ENCODE data around the gene P2RY13. TPM values are rescaled to one million over a fixed set of nuclear protein-coding genes. Genes with fewer than 3 reads are reported as not detected.

The P2RY13 gene
- polyA plus RNA-seq, 4 donors: 0.53 to 2.7 (median 1.5) TPM

DNA sequence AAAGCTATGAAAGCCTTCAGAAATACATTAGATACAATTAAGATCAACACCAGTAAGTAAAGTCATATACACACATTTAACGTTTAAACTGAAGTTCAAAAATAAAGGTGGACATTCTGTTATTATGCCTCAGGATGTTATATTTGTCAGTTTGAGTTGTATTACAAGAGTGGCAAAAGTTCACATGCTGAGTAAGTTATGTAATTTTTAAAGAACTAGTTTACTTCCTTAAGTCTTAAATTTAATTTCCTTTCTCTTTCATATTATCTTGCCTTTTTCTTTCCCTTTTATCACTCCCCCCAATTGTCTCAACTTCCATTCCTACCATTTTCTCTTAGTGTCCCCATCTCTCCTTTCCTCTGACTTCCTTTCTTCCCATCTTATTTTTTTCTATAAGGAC, 7.8 kb downstream of the P2RY13 start:
- DNase-seq (ENCODE audit: low read depth in 4 of 4, low spot score in 3 of 4): no peak

DNA sequence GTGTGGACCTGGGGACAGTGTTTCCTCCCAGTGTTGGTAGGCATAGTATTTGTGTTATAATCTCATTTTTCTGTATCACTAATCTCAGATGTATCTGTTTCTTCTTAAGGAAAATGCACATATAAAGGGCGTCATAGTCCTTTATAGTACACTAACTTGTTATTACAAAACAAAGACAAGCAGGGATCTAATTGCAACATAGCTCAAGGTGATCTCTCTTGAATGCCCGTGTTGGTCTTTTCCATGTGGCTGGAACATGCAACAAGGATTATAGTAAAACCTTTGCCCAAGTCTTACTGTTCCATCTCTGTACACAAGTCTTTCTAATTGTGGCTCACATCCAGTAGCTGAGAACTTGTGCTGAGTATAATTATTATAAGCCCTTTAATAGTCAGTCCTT, 9.2 kb downstream of the P2RY13 start:
- DNase-seq (ENCODE audit: low read depth in 4 of 4, low spot score in 3 of 4): no peak

DNA sequence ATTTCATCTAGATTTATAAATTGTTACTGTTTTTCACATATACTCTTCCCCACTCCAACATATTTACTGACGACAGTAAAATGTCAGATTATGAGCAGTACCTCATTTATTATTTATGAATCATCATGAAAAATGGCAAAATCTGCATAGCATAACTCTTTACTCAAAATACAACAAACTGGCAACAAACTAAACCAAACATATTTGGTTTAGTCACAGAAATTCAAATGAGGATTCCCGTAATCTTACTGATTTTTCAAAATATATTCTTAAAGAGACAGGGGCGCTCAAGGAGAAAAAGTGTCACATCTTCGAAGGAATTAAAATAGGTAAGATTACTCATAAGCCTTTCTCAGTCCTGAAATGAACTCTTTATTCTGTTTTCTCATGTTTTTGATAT, 9.7 kb downstream of the P2RY13 start:
- no peak for DNase-seq (ENCODE audit: low read depth in 4 of 4, low spot score in 3 of 4)

DNA sequence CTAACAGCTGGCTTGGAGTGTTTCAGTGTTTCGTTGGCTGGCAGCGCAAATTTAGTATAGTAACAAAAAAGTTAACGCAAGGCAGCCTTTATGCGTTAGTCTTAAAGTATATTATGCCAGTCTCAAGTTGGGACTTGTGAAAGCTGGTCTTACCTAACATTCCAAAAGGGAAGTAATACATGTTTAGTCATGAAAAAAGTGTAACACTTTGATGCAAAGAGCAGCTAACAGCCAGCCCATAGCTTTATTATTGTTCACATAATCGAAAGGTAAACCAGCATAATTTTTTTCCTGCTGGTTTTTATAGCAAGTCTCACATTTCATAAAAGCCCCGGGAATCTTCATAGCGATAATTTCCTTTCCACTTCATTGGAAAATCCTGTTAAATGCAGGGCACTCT, 10.4 kb downstream of the P2RY13 start:
- no peak for DNase-seq (ENCODE audit: low read depth in 4 of 4, low spot score in 3 of 4)

DNA sequence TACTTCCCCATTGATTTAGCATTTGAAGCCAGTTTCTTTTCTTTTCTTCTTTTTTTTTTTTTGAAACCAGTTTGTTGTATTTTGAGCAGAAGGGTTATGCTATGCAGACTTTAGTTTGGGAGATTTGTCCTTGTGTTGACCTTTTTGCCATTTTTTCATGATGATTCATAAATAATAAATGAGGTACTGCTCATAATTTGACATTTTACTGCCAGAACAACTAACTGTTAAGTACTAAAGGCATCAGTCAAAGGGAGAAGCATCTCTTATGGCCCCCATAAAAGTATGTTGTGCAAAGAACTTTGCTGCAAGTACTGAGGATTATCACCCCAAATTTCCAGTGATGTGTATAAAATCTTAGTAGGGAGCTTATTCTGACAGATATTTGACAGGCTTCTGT, 11.0 kb downstream of the P2RY13 start:
- DNase-seq (ENCODE audit: low read depth in 4 of 4, low spot score in 3 of 4): no peak

DNA sequence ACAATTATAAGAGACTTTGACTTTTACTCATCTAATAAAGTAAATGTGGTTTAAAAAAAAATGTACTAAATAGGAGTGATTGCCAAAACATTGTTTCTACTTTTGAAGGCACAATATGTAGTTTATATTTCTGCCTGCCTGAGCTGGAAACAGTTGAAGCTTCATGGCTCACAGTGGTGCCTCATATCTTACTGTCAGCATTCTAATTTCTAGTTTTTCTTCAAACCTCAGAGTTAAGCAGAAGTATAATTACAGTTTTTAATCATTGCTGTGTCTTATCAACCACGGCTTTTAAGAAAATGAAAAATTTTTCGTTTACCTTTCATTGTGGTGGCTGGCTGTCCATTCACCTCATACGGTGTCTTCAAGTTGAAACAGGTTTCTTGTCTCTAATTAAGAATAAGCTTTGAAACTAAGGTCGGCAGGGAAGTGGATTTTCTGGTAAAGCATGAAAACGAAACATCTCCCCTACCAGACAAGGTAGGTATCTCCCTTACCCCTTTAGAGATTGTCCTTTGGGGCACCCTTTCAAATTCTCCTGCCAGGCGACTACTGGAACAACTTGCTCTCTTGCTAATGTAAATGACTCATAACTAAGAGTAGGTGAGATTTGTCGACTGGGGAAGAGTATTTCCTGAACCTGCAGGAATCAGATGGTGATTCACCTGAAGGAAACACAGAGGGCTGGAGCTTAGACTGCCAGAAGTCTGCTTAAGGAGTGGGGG, 12.9 kb downstream of the P2RY13 start, which contains the start of gene GPR87:
Gene GPR87, minus strand, starts transcription at position 554 of the 725 bp plus-strand sequence. CDS start 16,720 bp downstream, outside the sequence.
- no peak for DNase-seq (ENCODE audit: low read depth in 4 of 4, low spot score in 3 of 4)

DNA sequence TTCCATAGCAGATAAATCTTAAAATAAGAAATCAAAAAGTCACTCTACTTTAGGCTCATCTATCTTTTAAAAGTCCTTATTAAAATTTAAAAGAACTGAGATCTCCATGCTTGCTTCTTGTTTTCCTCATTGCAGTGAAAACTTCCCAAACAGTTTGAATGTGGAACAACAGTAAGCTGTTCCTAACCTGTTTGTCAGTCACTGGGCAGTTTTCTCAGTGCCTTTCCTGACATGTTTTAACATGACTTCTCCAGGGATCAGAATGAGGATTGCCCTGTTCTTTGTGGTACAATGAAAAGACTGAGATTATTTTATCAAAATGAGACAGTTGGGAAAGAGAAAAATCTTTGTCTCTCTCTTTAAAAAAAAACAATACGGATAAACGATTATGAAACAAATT, 13.5 kb downstream of the P2RY13 start:
- DNase-seq (ENCODE audit: low read depth in 4 of 4, low spot score in 3 of 4): no peak

DNA sequence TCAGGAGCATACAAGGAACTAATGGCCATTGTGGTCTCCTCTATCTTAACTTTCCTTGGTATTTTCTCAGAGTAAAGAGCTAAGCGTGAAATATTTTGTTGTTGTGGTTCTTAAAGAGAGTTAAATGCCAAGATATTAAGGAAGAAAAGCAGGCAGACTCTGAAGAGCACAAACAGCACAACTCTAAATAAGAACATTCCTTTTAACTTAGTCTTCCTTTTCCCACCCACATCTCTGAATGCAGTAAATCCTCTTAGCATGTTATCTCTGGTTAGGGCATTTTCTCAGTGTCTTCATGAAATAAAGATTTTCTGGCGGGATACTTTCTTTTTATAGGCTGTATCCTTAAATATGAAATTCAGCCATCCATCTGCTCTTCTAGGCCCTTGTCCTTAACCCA, 14.2 kb downstream of the P2RY13 start:
- DNase-seq (ENCODE audit: low read depth in 4 of 4, low spot score in 3 of 4): no peak

DNA sequence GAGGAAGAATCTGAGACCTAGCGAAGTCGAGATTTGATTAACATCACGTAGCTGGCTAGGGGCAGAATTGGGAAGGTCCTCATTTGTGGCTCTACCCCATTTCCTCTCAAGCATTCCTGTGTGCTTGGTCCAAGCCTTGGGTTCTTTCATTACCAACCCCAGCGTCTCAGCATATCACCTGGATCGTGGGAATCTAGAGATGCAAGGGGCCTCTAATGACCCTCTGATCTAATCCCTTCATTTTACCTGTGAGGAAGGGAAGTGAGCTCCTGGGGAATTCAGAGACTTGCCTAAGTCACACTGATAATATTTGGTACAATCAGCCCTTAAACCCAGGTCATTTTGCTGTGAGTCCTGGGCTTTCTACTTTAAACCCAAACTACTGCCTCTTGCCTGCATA, 14.8 kb downstream of the P2RY13 start:
- DNase-seq (ENCODE audit: low read depth in 4 of 4, low spot score in 3 of 4): no peak

DNA sequence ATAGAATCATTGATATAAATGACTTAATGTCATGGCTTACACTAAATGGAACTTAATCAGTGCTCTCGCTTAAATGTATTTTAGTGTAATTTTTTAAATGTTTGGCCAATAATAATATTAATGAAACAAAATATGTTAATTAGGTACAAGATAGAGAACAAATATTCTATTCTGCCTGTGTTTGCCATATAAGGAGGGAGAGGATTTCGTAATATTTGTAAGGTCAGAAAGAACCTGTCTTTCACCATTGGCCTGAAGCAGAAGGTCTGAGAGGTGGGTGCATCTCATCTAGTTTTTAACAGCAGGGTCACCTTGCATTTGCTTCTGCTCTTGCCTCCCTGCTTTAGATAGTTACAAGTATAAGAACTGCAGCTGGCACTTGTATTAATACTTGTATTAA, 15.2 kb downstream of the P2RY13 start:
- DNase-seq (ENCODE audit: low read depth in 4 of 4, low spot score in 3 of 4): no peak

DNA sequence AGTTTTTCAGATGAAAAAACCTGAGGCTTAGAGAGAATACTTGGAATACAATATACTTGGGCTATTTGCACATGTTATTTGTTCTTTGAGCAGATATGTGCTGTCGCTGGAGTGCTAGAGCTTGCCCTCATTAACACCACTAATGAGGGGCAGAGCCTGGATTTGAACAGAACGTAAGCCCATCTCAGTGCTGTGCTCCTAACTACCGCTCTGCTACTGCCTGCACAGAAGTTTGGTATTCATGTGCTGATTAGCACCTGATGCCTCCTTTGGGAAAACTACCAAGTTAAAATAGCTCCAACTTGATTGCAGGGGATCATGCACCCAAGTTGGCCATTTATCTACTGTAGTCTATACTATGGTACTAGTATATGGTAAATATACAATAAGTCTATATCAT, 16.4 kb downstream of the P2RY13 start:
- DNase-seq (ENCODE audit: low read depth in 4 of 4, low spot score in 3 of 4): no peak

DNA sequence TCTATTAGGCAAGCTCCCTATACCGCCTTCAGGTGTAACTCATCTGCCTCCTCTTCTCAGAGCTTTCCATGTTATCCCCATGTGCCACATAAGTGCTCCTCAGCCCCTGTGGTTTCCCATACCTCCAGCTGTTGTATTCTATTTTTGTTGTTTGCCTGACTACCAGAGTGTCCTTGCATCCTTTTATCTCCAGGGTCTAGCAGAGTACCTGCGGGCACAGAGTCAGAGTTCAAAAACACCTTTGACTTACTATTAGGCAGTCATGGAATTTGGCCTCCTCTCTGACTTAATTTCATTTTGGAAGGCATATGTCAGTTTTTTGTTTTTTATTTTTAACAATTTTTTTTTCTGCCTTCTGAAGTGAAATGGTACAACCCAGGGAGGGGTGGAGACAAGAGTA, 19.8 kb downstream of the P2RY13 start:
- DNase-seq (ENCODE audit: low read depth in 4 of 4, low spot score in 3 of 4): no peak

DNA sequence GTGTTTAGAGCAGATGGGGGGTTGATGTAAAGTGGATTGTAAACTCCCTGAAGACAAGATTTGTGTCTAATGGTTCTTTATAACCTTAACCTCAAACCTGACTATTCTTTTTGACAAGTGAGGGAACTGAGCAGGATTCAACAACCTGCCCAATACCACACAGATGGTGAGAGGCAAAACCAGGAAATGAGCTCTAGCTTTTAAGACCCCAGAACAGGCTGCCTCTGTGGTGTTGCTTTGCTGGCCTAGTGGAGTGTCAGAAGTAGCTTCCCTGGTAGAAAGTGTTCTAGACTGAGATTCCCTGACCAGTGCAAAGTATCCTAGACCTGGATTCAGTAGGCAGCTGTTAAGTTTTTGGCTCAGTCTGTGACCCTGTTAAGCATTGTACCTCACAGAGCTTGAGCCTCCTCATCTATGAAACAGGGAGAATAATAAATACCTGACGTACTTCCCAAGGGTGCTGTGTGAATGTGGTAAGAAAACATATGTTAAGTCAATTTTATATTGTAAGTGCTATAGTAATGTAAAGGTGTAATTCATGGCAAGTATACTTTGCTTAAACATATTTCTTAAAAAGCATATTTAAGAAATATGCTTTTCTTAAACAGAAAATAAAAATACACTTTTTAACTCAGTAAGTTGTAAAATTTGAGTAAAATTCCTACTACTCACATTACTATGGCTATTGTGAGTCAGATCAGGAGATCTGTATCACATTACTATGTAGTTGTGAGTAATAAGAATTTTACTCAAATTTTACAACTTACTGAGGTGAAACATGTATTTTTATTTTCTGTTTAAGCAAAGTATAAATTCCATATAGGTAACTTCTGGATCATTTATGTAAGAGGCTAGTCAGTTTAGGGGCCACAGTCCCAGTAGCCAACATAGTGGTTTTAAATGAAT, 21.5 kb downstream of the P2RY13 start:
- no peak for DNase-seq (ENCODE audit: low read depth in 4 of 4, low spot score in 3 of 4)

DNA sequence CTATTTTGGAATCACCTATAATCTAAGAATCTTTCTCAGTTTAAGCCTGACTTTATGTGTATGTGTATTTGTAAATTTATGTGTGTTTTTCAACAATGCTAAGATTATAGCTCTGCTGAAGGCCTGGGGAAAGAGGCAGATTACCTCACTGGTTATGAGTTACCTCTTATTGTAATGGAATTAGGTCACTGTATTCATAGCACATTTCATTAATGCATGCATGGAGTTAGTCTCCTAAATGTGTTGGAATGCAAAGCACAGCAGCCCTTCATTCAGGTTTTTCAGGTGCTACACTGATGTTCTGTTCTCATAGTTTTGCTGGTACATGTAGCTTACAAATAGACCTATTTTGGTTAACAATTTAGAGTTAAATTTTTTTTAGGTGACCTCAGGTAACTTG, 22.2 kb downstream of the P2RY13 start:
- DNase-seq (ENCODE audit: low read depth in 4 of 4, low spot score in 3 of 4): no peak

DNA sequence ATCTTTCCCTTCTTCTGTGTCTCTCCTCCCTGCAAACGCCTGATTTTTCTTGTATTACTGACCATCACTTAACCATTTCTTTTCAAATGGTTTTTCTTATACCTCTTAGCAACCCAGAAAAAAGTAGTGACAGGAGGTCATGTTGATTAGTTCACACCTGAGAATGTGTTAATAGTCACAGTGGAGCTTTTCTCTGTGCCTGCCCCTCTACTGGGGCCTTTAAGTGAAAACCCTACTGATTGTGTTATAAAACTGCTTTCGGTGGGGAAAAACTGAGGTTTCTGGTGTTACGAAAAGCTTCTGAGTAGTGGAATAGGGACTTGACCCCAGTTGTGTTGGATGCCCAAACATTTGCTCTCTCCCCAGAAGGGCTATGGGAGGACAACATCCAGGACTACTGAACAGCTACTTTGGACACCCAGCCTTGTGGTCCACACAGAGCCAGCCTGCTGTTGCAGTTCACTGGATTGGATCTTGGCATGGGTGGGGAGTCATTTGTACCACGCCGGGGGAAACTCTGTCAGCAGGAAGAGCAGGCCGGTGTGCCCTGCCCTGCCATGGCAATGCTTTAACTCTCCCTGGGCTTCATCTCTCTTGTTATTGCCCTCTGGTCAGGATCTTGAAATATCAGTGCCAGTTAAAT, 23.1 kb downstream of the P2RY13 start:
- no peak for DNase-seq (ENCODE audit: low read depth in 4 of 4, low spot score in 3 of 4)

DNA sequence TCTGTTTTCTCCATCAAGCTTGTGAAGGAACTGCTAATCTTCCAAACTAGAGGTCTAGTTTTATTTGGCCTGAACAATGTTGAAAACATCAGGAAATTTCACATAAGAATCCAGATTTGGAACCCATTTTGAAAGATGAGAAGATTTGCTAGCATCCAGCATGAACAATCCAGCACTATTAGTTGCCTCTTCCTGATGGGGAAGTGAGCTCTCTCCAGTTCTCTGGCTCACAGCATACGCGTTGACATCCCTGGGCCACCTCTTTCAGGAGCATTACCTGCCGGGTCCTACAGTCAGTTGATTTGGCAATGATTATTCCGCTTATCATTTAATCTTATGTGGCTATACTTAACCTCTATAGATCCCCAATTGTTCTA, 23.6 kb downstream of the P2RY13 start:
- no peak for DNase-seq (ENCODE audit: low read depth in 4 of 4, low spot score in 3 of 4)

DNA sequence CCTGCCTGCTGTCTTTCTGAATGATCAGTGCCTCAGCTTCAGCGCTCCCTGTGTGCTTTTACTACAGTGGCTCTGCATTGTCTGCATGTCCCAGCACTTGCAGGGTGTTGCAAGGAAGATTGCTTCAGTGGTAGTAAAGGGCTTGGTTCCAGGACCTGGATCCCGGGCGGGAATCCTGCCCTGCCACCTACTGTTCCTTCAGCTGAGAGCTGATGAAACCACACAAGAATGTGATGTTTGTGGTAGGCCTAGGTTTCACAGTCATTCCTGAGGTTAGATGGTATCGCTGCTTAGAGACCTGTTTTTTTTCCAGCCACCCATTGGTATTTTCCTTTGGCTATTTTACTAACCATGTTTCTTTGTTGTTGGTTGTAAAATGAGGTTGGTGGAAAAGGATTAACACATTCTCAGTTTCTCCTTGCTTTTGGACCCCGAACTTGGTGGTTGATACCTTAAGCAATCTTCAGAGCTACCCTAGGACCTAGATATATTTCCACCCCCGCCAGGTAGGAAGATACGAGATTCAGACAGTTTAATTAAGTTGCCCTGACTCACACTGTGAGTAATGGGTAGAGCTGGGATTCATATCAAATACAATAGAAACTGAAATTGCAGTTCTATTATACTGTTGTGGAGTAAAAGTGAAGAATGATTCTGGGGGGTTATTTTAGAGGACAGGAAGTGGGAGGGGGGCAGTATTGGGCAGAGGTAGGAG, 24.1 kb downstream of the P2RY13 start:
- no peak for DNase-seq (ENCODE audit: low read depth in 4 of 4, low spot score in 3 of 4)

DNA sequence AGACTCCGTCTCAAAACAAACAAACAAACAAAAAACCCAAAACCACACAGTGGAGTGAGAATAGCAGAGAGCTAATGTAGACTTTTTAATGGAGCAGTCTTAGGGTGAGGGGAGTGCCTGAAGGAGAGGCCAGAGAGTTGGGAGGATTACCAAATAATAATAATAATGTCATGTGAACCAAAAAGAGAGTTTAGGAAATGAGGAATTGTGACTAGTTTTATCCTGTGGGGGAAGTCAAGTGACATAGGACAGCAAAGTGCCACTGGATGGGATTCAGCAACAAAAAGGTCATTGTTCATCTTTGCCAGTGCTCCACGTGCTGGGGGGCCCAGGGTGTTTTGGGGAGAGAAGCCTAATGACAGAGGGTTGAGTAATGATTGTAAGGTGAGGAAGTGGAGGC, 25.6 kb downstream of the P2RY13 start:
- no peak for DNase-seq (ENCODE audit: low read depth in 4 of 4, low spot score in 3 of 4)

DNA sequence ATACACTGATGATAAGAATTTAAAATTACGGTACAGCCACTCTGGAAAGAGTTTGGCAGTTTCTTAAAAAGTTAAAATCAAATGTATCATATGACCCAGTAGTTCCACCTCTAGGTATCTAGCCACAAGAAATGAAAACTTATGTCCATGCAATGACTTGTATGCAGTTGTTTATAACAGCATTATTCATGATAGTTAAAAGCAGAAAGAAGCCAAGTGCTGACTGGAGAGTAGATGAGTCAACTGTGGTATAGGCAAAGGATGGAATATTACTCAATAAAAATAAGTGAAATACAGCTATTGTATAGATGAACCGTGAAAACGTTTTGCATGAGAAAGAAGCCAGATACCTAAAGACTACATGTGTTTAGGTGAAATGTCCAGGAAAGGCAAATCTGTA, 27.6 kb downstream of the P2RY13 start:
- DNase-seq (ENCODE audit: low read depth in 4 of 4, low spot score in 3 of 4): no peak

DNA sequence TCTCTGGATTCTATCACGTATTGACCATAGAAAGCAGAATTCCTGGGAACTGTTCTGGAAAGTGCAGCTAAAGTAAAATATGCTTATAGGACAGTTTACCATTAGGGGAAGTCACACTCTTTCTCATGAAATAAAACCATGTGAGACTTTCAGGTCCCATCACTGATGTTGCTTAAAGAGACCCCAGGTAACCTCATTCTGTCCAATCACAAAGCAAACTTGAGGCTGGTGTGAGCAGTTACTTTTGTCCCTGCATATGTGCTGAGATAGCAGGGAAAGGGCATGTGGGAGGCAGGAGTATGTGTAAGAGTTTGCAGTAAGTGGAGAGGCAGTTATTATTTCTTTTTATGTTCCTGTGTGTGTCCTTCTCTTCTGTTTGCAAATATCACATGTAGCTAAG, 28.8 kb downstream of the P2RY13 start:
- DNase-seq (ENCODE audit: low read depth in 4 of 4, low spot score in 3 of 4): no peak

DNA sequence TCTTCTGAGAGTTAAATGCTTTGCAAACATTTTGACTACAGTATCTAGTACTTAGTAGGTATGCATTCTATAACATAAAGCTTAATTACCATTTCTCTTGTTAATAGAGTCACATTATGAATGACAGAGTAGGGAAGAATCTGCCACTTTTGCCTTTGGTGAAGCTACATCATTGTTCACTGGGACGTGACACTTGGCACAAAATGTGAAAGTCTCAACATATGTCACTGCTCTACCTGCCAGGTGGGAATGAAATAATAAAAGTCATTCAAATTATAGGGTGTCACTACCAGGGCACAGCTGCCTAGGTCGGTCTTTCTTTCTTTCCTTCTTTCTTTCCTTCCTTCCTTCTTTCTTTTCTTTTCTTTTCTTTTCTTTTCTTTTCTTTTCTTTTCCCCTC, 30.3 kb downstream of the P2RY13 start:
- no peak for DNase-seq (ENCODE audit: low read depth in 4 of 4, low spot score in 3 of 4)

Data from left renal pelvis (tissue), 4 donors.